GM18508 (cell line): Measurements from ENCODE around the gene NDST1.

Source experiments
- ATAC-seq: cut with Tn5 transposase; IDR thresholded peaks from one replicate; pipeline ENCODE4 v1.9.1; 2021; ENCODE audit warnings: moderate number of reproducible peaks; ENCODE audit not compliant: insufficient read depth, unreplicated experiment

Gene NDST1

DNA sequence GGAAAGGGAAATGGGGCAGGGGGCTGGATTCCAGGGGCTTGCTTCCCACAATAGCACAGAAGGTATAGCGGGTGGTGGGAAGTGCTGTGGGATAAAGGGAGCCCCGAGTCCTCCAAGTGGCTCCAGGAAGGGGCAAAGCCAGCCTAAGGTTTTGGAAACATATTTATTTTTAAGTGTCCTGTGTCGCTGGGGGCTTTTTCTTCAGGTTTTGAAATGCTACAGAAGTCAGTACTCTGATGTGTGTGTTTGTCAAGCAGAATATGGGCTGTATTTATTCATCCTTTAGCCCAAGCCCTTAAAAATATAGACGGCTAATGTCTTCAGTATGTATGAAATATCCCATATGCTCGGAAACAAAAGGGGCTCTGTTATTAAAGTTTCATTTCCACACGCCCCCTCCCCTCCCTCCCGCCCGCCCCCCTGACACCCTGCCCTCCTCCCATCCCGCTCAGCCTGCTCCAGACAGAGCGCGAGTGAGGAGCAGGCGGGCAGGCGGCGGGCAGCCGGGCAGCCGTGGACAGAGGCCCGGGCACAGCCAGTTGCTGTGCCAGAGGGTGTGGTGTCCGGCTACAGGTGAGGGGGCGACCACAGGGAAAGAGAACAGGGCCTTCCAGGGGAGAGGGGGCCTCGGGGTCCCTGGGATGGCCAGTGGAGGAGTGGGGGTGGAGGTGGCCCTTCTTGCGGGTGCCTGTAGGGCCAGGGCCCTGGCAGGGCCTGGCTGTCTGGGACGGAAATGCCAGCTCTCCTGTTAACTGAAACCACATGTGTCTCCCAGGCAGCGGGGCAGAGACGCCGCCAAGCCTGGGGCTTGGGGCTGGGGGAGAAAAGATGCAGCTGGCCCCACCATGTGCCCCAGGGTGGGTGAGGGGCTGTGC is 92.9 kb downstream of the NDST1 start:
- ATAC-seq: no peak

GRCh38 chr5:150601491-150602345 is 93.8 kb downstream of the NDST1 start:
- no peak for ATAC-seq

- no peak for ATAC-seq
Measured at GRCh38 chr5:150603052-150603451, 95.1 kb downstream of the NDST1 start.

- no peak for ATAC-seq
Measured at GRCh38 chr5:150603491-150603890, 95.6 kb downstream of the NDST1 start.

- no peak for ATAC-seq
Measured at GRCh38 chr5:150604010-150604409, 96.1 kb downstream of the NDST1 start.

DNA sequence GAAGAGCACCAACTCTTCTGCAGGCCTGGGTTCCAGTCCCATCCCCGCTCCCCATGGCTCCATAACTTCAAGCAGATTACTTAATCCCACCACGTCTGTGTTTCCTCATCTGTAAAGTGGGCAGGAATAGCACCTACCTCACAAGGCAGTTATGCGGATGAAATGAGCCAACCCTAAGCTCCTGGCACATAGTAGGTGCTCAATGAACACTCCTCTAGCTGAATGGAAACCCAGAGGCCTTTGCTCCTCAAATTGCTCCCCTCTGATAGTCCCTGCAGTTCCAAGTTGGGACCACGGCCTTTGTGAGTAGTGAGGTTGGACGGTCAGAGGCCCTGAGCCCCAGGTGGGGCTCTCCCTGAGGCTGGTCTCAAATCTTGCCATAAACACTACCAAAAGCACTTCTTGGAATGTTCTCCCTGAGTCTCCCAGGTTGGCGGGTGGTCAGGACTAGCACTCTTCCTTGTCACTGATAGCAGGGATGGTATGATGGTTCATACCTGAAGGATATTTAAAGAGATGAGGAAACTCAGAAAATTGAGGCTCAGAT is 97.0 kb downstream of the NDST1 start:
- ATAC-seq: no peak

DNA sequence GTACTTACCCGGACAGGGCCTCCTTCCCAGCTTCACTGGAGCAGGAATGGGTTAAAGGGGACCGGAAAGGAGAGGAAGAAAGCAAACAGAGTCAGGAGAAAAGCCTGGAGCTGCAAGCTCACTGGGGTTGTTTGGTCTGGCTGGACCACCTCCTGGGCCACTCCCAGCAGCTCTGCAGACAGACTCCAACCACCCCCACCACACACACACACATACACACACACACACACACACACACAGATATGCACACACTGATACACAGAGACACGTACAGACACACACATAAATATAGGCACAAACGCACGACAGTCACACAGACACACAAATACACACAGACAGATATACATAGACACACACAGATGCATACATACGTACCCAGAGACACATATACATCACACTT is 97.6 kb downstream of the NDST1 start:
- no peak for ATAC-seq

GRCh38 chr5:150606476-150606875 is 98.5 kb downstream of the NDST1 start:
- ATAC-seq: no peak

DNA sequence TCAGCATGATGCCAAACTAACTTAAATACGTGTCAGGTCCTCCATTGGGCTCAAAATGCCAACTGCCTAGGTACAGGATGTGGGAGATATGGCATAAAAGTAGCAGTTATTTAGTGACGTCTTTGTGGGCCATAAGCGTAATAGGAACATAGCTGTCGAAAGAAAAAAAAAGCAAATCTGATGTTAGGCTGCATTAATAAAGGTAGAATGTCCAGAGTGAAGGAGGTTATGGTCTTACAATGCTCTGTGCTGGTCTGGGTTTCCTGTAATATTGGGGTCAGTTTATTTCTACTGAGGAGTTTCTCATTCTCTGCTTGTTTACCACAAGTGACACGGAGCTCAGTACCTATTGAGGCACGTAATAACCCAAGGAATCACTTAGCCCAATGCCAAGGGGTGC is 99.2 kb downstream of the NDST1 start:
- ATAC-seq: no peak
